Fibroblast of skin of left quadriceps (primary cell): ENCODE measurements around the gene SCNN1B.

ENCODE experiments used
- DNase-seq, 2 experiments: peaks; one replicate each; pipeline ENCODE4 v3.0.0-alpha.2; 2013; ENCODE audit warnings: low read depth in 2 of 2

Gene SCNN1B

GRCh38 chr16:23407436-23408127 lies 105.5 kb downstream of the SCNN1B start:
- no peak for DNase-seq

GRCh38 chr16:23408242-23408822 lies 106.2 kb downstream of the SCNN1B start:
- DNase-seq = no peak

GRCh38 chr16:23408823-23409298 lies 106.8 kb downstream of the SCNN1B start:
- peak; percentile 28 to 33 for DNase-seq

- no peak for DNase-seq
Measured at GRCh38 chr16:23409522-23409921, 107.4 kb downstream of the SCNN1B start.

- no peak for DNase-seq
Measured at GRCh38 chr16:23410176-23410575, 108.1 kb downstream of the SCNN1B start.

GRCh38 chr16:23414731-23415130 lies 112.6 kb downstream of the SCNN1B start:
- no peak for DNase-seq

GRCh38 chr16:23416816-23417215 lies 114.7 kb downstream of the SCNN1B start:
- no peak for DNase-seq

GRCh38 chr16:23420011-23420410 lies 117.9 kb downstream of the SCNN1B start:
- DNase-seq = peak in 1 of 2 experiments; percentile 20

GRCh38 chr16:23423496-23424049 lies 121.5 kb downstream of the SCNN1B start:
- DNase-seq = peak; percentile 95 to 96

GRCh38 chr16:23424292-23424958 lies 122.3 kb downstream of the SCNN1B start:
- no peak for DNase-seq

GRCh38 chr16:23428351-23428750 lies 126.2 kb downstream of the SCNN1B start:
- no peak for DNase-seq
